ENCODE results near the gene MAPKBP1.

MAPKBP1 gene

DNA sequence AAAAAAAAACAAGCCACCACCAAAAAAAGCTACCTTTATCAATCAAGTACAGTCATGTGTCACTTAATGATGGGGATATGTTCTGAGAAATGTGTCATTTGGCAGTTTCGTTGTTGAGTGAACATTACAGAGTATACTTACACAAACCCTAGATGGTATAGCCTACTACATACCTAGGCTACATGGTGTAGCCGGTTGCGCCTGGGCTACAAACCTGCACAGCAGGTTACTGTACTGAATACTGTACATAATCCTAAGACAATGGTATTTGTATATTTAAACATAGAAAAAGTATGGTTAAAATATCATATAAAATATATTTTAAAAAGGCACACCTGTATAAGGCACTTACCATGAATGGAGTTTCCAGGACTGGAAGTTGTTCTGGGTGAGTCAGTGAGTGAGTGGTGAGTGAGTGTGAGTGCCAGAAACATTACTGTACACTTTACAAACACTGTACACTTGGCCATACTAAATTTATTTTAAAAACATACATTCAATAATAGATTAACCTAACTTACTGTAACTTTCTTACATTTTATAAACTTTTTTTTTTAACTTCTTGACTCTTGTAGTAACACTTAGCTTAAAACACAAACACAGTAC lies 27.7 kb downstream of the MAPKBP1 start:
- Histone ChIP-seq H3K4me1 (ENCODE audit: control insufficient read depth, insufficient read depth, low read length) (peaks cover 2% of the 10 kb centered on the region), H3K36me3 (ENCODE audit: control insufficient read depth, insufficient read depth, low read length) (no peaks in the 10 kb centered on the region), H3K27me3 (ENCODE audit: control insufficient read depth, insufficient read depth, low read length) (no peaks in the 10 kb centered on the region), H3K9ac (ENCODE audit: low read depth, low read length) (no peak overlapping the region), H3K4me3 (ENCODE audit: low read depth, low read length) (no peak overlapping the region), H3K9me3 (ENCODE audit: control insufficient read depth, insufficient read depth, low read length) (no peaks in the 10 kb centered on the region)

DNA sequence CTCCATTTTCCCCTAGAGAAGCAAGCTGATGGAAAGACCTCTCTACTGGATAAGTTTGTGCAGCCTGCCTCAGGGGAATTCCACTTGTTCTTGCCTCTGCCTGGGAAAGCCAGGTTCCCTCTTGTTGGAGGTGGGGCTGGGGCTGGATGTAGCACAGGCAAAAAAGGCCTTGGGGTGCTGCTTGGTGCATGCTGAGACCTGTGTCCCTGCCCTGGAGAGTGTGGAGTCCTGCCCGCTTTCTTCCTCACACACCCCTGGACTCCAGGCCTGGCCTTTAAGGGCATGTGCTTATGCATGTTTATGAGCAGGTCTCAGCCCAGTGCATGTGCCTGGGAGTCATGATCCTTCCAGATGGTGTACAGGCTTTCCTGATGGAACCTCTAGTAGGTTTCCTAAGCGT lies 30.1 kb downstream of the MAPKBP1 start:
- H3K9ac ChIP-seq (ENCODE audit: low read depth, low read length), result no peak overlapping the region
- no peaks in the 10 kb centered on the region for H3K9me3 ChIP-seq (ENCODE audit: control insufficient read depth, insufficient read depth, low read length)
- H3K36me3 ChIP-seq (ENCODE audit: control insufficient read depth, insufficient read depth, low read length), result no peaks in the 10 kb centered on the region
- no peaks in the 10 kb centered on the region for H3K27me3 ChIP-seq (ENCODE audit: control insufficient read depth, insufficient read depth, low read length)
- H3K4me3 ChIP-seq (ENCODE audit: low read depth, low read length), result no peak overlapping the region
- peaks cover 2% of the 10 kb centered on the region for H3K4me1 ChIP-seq (ENCODE audit: control insufficient read depth, insufficient read depth, low read length)

DNA sequence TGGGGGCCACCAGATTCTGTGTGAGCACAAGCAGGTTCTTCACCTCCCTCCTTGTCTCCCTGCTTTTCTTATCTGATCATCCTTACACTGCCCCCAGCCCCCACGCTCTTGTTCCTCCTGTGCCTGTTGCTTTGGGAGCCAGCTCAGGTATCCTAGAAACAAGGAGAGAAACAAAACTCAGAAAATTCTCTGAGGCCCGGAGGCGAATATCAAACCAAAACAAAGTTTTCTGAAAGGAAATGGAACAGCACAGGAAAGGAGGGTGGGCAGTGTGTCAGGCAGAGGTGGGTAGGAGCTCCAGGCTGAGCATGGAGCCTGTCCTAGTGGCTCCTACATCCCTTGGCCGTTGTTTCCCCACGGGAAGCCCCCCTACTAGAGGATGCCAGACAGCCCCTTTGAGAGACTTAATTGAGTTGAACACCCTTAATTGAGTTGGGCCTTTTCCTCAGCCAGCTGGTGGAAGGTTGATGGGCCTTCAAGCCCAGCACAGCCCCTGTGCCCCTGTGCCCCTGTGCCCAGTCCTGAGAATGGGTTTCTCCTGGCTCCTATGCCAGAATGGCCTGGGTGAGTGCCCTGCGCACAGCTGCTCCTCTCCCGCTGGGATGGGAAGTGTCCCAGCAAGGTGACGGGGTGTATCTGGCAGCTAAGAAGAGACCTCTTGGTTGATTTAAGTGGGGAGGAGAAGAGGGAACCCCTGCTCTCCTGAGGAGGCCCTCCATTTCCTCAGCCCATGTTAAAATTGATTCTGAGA lies 30.8 kb downstream of the MAPKBP1 start:
- no peak overlapping the region for H3K9ac ChIP-seq (ENCODE audit: low read depth, low read length)
- peaks cover 2% of the 10 kb centered on the region for H3K4me1 ChIP-seq (ENCODE audit: control insufficient read depth, insufficient read depth, low read length)
- H3K9me3 ChIP-seq (ENCODE audit: control insufficient read depth, insufficient read depth, low read length), result no peaks in the 10 kb centered on the region
- H3K27me3 ChIP-seq (ENCODE audit: control insufficient read depth, insufficient read depth, low read length), result no peaks in the 10 kb centered on the region
- no peak overlapping the region for H3K4me3 ChIP-seq (ENCODE audit: low read depth, low read length)
- H3K36me3 ChIP-seq (ENCODE audit: control insufficient read depth, insufficient read depth, low read length), result no peaks in the 10 kb centered on the region

DNA sequence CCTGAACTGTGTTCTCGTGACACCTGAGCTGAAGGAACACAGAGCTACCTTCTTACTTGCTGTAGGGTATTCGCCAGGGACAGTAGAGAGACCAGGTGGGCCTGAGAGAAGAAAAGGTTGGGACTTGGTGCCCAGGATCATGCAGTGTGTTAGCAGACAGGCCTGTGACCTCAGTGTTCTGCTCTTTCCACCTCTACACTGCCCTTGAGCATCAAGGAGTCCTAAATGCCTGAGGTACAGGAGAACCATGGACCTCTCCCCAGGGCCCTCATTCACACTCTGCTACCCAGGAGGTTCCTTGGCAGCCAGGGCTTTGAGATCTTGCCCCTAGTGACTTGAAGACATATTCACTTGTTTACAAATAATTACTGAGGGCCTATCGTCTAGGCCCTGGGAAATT lies 31.4 kb downstream of the MAPKBP1 start:
- no peaks in the 10 kb centered on the region for H3K27me3 ChIP-seq (ENCODE audit: control insufficient read depth, insufficient read depth, low read length)
- H3K36me3 ChIP-seq (ENCODE audit: control insufficient read depth, insufficient read depth, low read length), result no peaks in the 10 kb centered on the region
- no peak overlapping the region for H3K9ac ChIP-seq (ENCODE audit: low read depth, low read length)
- no peak overlapping the region for H3K4me3 ChIP-seq (ENCODE audit: low read depth, low read length)
- peaks cover 2% of the 10 kb centered on the region for H3K4me1 ChIP-seq (ENCODE audit: control insufficient read depth, insufficient read depth, low read length)
- H3K9me3 ChIP-seq (ENCODE audit: control insufficient read depth, insufficient read depth, low read length), result no peaks in the 10 kb centered on the region

DNA sequence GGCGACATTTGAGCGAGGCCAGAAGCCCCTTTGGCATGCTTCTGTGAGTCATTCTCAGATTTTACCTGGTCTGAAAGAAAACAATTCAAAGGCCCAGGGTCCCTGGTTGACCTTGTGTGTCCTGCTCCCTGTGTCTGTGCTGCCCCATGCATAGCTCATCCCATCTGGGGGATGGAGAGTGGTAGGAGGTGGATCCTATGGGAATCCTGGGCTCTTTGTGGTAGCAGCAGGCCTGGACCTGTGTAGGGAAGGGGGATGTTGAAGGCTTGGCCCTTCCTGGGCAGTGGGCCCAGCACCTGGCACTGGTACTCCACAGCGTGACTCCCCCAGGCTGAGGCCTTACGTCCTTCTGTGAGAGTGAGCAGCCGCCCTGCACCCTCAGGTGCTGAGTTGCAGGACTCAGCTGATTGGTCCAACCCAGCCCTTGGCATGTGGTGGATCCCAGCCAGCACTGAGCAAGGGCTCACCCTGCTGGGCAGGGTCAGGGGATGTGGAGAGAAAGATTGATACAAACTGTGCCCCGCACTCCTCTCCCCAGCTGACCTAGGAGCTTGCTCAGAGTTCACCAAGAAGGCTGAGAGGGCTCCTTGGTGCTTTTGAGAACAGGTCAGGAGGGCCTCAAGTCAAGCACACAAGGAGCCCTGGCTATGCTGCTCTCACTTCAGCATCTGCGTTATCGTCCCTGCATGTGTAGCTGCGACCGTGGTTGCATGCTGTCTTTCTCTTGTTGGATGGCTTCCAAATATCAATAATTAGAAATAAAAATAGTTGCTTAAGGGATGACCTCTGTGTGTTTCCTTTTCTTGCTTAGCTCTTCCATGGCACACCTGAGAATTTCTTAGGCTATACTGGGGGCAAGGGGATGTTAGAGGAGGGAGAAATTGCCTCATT lies 32.3 kb downstream of the MAPKBP1 start:
- Histone ChIP-seq H3K27me3 (ENCODE audit: control insufficient read depth, insufficient read depth, low read length) (no peaks in the 10 kb centered on the region), H3K9ac (ENCODE audit: low read depth, low read length) (no peak overlapping the region), H3K9me3 (ENCODE audit: control insufficient read depth, insufficient read depth, low read length) (no peaks in the 10 kb centered on the region), H3K36me3 (ENCODE audit: control insufficient read depth, insufficient read depth, low read length) (no peaks in the 10 kb centered on the region), H3K4me1 (ENCODE audit: control insufficient read depth, insufficient read depth, low read length) (peaks cover 2% of the 10 kb centered on the region), H3K4me3 (ENCODE audit: low read depth, low read length) (no peak overlapping the region)

DNA sequence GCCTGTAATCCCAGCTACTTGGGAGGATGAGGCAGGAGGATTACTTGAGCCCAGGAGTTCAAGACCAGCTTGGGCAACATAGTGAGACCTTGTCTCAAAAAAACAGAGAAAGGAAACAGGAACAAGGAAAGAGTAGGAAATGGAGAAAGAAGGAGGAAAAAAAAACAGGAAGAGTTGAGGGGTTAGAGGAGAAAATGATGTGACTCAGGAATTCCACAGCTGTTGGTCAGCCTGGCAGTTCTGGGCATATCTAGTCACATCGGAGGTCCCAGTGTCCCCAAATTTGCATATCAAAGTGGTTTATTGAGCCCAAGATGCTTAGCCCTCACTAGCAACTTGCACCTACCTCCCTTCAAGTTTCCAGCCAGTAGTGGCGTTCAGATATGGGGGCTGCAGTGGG lies 34.8 kb downstream of the MAPKBP1 start:
- Histone ChIP-seq H3K9ac (ENCODE audit: low read depth, low read length) (no peak overlapping the region), H3K4me3 (ENCODE audit: low read depth, low read length) (no peak overlapping the region), H3K27me3 (ENCODE audit: control insufficient read depth, insufficient read depth, low read length) (no peaks in the 10 kb centered on the region), H3K4me1 (ENCODE audit: control insufficient read depth, insufficient read depth, low read length) (peaks cover 2% of the 10 kb centered on the region), H3K9me3 (ENCODE audit: control insufficient read depth, insufficient read depth, low read length) (no peaks in the 10 kb centered on the region), H3K36me3 (ENCODE audit: control insufficient read depth, insufficient read depth, low read length) (peaks cover 3% of the 10 kb centered on the region)

DNA sequence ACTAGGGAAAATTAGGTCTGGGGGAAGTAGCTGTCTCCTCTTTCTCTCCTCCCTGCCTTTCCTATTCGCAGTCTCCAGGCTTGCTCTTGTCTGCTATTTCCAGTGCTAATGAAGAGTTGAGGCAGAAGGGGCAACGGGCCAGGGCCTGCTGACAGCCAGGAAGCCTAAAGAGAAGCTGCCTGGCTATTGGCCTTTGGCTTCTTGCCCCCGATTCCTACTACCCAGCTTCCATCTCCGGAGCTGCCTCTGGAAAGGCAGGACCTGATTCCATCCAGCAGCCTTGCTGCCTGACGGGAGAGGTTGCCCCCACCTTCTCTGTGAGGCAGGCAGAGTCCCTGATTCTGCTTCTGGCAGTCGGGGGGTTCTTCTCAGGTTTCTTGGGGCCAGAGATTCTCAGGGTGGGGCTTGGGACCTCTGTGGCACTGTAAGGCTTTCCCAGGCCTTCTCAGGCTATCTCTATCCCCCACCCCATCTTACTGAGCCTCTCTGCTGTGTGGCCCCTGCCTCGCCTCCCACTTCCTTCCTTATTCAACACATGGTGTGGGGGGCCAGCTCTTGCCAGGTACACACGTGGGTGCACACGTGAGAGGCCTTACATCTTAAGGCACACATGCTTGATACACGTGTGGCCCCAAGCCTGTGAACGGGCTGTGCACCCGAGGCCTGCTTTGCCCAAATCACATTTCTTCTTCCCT lies 35.4 kb downstream of the MAPKBP1 start:
- H3K27me3 ChIP-seq (ENCODE audit: control insufficient read depth, insufficient read depth, low read length), result no peaks in the 10 kb centered on the region
- H3K36me3 ChIP-seq (ENCODE audit: control insufficient read depth, insufficient read depth, low read length), result peaks cover 3% of the 10 kb centered on the region
- no peaks in the 10 kb centered on the region for H3K9me3 ChIP-seq (ENCODE audit: control insufficient read depth, insufficient read depth, low read length)
- H3K4me3 ChIP-seq (ENCODE audit: low read depth, low read length), result no peak overlapping the region
- H3K9ac ChIP-seq (ENCODE audit: low read depth, low read length), result no peak overlapping the region
- peaks cover 2% of the 10 kb centered on the region for H3K4me1 ChIP-seq (ENCODE audit: control insufficient read depth, insufficient read depth, low read length)

DNA sequence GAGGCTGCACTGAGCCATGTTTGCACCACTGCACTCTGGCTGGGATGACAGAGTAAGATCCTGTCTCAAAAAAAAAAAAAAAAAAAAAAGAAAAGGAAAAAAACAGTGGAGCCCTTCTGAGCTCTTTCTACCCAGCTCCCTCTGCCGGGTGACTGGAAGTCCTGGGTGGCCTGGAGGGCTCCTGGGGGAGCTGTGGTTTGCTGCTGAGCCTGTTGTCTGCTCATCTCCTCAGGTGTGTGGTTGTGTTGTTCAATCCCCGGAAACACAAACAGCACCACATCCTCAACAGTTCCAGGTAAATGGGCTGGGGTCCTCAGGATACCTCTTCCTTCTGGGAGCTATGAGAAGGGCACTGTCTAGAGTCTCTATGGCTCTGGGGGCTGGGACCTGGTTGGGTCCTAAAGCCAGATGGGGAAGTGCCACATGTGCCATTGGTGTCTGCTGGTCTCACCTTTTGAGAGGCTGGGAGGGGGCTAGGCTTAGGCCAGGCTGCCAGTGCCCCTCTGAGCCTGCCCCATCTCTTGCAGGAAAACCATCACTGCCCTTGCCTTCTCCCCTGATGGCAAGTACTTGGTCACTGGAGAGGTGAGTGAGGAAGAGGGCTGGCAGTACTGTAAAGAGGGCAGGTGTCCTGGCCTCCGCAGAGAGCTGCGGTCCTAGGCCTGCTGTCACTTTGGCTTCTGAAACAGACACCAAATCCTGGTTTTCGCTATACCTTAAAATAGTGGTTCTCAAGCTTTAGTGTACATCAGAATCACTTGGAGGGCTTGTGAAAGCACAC lies 36.6 kb downstream of the MAPKBP1 start:
- Histone ChIP-seq H3K9me3 (ENCODE audit: control insufficient read depth, insufficient read depth, low read length) (no peaks in the 10 kb centered on the region), H3K27me3 (ENCODE audit: control insufficient read depth, insufficient read depth, low read length) (no peaks in the 10 kb centered on the region), H3K4me1 (ENCODE audit: control insufficient read depth, insufficient read depth, low read length) (peaks cover 2% of the 10 kb centered on the region), H3K4me3 (ENCODE audit: low read depth, low read length) (no peak overlapping the region), H3K9ac (ENCODE audit: low read depth, low read length) (no peak overlapping the region), H3K36me3 (ENCODE audit: control insufficient read depth, insufficient read depth, low read length) (peaks cover 3% of the 10 kb centered on the region)

DNA sequence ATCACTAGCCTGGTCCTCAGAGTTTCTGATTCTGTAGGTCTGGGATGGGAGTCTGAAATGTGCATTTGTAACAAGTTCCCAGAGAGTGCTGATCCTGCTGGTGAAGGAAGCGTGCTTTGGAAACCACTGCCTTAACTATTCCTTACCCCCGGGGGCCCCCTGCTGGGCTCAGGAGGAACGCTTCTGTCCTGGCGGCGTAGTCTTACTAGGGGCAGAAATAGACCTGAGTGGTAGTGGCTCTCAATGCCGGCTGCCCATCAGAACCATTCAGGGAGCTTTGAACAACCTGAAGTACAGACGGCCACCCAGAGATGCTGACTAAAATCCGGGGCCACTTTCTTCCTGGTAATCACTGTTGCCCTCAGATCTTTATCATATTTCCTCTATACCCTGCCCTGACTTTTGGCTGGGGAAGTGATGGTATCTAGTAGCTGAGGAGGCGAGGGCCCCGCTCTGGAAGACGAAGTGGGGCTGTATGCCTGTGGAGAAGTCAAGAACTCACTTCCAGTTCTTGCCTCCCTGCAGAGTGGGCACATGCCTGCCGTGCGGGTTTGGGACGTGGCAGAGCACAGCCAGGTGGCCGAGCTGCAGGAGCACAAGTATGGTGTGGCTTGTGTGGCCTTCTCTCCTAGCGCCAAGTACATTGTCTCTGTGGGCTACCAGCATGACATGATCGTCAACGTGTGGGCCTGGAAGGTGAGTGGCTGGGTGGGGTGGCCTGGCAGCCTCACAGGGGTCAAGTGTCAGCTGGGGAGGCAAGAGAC lies 37.3 kb downstream of the MAPKBP1 start:
- H3K36me3 ChIP-seq (ENCODE audit: control insufficient read depth, insufficient read depth, low read length), result peaks cover 3% of the 10 kb centered on the region
- no peaks in the 10 kb centered on the region for H3K9me3 ChIP-seq (ENCODE audit: control insufficient read depth, insufficient read depth, low read length)
- no peak overlapping the region for H3K9ac ChIP-seq (ENCODE audit: low read depth, low read length)
- H3K4me1 ChIP-seq (ENCODE audit: control insufficient read depth, insufficient read depth, low read length), result no peaks in the 10 kb centered on the region
- H3K4me3 ChIP-seq (ENCODE audit: low read depth, low read length), result no peak overlapping the region
- H3K27me3 ChIP-seq (ENCODE audit: control insufficient read depth, insufficient read depth, low read length), result no peaks in the 10 kb centered on the region

DNA sequence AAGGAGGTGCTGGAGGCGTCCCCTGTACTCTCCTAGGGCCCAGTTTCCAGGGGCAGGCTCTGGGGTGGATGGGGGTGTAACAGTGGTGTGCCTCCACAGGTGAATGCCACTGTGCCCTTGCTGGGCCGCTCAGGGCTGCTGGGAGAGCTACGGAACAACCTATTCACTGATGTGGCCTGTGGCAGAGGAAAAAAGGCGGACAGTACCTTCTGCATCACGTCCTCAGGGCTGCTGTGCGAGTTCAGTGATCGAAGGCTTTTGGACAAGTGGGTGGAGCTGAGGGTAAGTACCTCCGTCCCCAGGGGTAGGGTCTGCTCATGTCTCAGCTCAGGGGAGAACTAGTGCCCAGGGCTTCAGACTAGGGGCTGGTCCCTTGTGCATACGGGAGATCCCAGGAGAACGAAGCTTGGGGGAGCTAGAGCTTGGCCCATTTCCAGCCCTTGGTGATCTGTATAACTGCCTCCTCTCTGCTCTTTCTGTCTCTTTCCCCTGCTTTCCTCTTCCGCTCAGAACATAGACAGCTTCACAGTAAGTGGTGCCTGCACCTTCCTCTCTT lies 38.6 kb downstream of the MAPKBP1 start:
- no peak overlapping the region for H3K4me3 ChIP-seq (ENCODE audit: low read depth, low read length)
- H3K9ac ChIP-seq (ENCODE audit: low read depth, low read length), result no peak overlapping the region
- no peaks in the 10 kb centered on the region for H3K9me3 ChIP-seq (ENCODE audit: control insufficient read depth, insufficient read depth, low read length)
- peaks cover 6% of the 10 kb centered on the region for H3K36me3 ChIP-seq (ENCODE audit: control insufficient read depth, insufficient read depth, low read length)
- no peaks in the 10 kb centered on the region for H3K27me3 ChIP-seq (ENCODE audit: control insufficient read depth, insufficient read depth, low read length)
- no peaks in the 10 kb centered on the region for H3K4me1 ChIP-seq (ENCODE audit: control insufficient read depth, insufficient read depth, low read length)

Data from iPS-15b (cell line).